Osteoblast (primary cell): Measurements from ENCODE around the gene SLAMF6. TPM values are rescaled to one million over a fixed set of nuclear protein-coding genes. Genes with fewer than 3 reads are reported as not detected.

Source experiments
- DNase-seq: peaks from one replicate; pipeline ENCODE4 v3.0.0; 2011; ENCODE audit warnings: low spot score, mixed read lengths; ENCODE audit not compliant: insufficient read length; ENCODE audit errors: missing footprints
- H2AFZ ChIP-seq: 2 replicates; pipeline ENCODE4 v1.6.0; 2011; ENCODE audit warnings: mild to moderate bottlenecking, low read length
- H3K27ac ChIP-seq: 2 replicates; pipeline ENCODE4 v1.5.1; 2011; ENCODE audit warnings: mild to moderate bottlenecking, low read depth, low read length, moderate library complexity
- H3K27me3 ChIP-seq: 2 replicates; pipeline ENCODE4 v1.6.0; 2012; ENCODE audit warnings: mild to moderate bottlenecking, control low read depth, inconsistent platforms, low read length, moderate library complexity; ENCODE audit not compliant: insufficient read depth
- H3K36me3 ChIP-seq: 2 replicates; pipeline ENCODE4 v1.5.1; 2011; ENCODE audit warnings: mild to moderate bottlenecking, low read length, control low read depth, moderate library complexity; ENCODE audit not compliant: insufficient read depth
- H3K4me1 ChIP-seq: 2 replicates; pipeline ENCODE4 v1.5.1; 2011; ENCODE audit warnings: mild to moderate bottlenecking, low read length, control low read depth, moderate library complexity; ENCODE audit not compliant: insufficient read depth
- H3K4me2 ChIP-seq: 2 replicates; pipeline ENCODE4 v1.6.0; 2011; ENCODE audit warnings: mild to moderate bottlenecking, low read length; ENCODE audit not compliant: insufficient read depth
- H3K4me3 ChIP-seq: fragments of 200-600 bp; sonication (generic); 3 replicates; pipeline ENCODE4 v1.5.1; 2012; ENCODE audit warnings: mild to moderate bottlenecking, low read length, inconsistent platforms; ENCODE audit not compliant: insufficient read depth
- H3K79me2 ChIP-seq: 2 replicates; pipeline ENCODE4 v1.6.0; 2012; ENCODE audit warnings: mild to moderate bottlenecking, low read length, control low read depth, inconsistent platforms; ENCODE audit not compliant: insufficient read depth
- H3K9me3 ChIP-seq: 2 replicates; pipeline ENCODE4 v1.5.1; 2011; ENCODE audit warnings: low read depth, low read length, control low read depth
- H4K20me1 ChIP-seq: 2 replicates; pipeline ENCODE4 v1.6.0; 2012; ENCODE audit warnings: mild to moderate bottlenecking, low read length, control low read depth; ENCODE audit not compliant: insufficient read depth
- total RNA-seq: library from RNA; depleted of rRNA; stranded (reverse); fragments of >200 nt; gene quantifications from 2 replicates; pipeline ENCODE4 v1.2.3, GENCODE V29; 2012
- TF ChIP-seq, protein P1 (sequence below): IDR thresholded peaks from 2 replicates; pipeline ENCODE4 v1.5.1; 2011; ENCODE audit warnings: mild to moderate bottlenecking, low read depth, low read length, moderate library complexity; ENCODE audit errors: extremely low read depth

Gene SLAMF6
- total RNA-seq, 1 donor, result not detected

DNA sequence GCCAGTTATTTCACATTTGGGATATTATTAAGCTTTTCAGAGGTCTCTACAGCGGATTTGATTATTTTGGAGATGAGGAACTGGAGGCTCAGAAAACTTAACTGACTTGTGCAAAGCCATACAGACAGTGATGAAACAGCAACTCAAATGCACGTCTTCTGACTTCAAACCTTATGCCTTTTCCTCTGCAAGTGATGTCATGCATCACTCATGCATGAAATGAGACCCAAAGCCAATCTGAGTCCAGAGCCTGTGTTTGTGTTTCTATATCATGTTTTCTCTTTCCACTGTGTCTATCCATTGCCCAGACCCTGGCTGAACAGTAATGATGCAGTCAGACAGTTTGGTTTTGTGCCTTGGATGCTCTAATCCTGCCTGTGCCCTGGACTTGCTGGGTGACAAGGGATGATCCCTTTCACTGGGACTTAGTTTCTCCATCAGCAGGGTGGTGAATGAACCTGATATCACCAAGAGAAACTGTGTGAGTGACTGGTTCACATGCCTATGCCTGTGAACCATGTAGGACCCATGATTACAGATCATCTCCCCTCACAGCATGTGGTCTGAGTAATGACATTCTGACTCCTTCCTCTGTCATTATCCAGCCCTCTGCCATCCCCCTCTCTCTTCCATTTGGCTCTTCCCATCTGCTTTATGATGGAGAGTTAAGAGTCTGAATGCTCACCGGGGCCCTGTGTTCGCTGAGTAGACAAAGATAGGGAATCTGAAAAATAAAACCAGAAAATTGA is 33.4 kb downstream of the SLAMF6 start:
- TF ChIP-seq, protein P1, sequence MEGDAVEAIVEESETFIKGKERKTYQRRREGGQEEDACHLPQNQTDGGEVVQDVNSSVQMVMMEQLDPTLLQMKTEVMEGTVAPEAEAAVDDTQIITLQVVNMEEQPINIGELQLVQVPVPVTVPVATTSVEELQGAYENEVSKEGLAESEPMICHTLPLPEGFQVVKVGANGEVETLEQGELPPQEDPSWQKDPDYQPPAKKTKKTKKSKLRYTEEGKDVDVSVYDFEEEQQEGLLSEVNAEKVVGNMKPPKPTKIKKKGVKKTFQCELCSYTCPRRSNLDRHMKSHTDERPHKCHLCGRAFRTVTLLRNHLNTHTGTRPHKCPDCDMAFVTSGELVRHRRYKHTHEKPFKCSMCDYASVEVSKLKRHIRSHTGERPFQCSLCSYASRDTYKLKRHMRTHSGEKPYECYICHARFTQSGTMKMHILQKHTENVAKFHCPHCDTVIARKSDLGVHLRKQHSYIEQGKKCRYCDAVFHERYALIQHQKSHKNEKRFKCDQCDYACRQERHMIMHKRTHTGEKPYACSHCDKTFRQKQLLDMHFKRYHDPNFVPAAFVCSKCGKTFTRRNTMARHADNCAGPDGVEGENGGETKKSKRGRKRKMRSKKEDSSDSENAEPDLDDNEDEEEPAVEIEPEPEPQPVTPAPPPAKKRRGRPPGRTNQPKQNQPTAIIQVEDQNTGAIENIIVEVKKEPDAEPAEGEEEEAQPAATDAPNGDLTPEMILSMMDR, result no peak
- Histone ChIP-seq H4K20me1 (no peaks in the 10 kb centered on the region), H3K9me3 (no peaks in the 10 kb centered on the region), H3K4me1 (no peaks in the 10 kb centered on the region), H3K27me3 (no peaks in the 10 kb centered on the region), H2AFZ (no peak overlapping the region), H3K36me3 (no peaks in the 10 kb centered on the region), H3K4me2 (no peak overlapping the region), H3K27ac (no peak overlapping the region), H3K4me3 (no peak overlapping the region), H3K79me2 (no peaks in the 10 kb centered on the region)
- DNase-seq, result peak; percentile 11

DNA sequence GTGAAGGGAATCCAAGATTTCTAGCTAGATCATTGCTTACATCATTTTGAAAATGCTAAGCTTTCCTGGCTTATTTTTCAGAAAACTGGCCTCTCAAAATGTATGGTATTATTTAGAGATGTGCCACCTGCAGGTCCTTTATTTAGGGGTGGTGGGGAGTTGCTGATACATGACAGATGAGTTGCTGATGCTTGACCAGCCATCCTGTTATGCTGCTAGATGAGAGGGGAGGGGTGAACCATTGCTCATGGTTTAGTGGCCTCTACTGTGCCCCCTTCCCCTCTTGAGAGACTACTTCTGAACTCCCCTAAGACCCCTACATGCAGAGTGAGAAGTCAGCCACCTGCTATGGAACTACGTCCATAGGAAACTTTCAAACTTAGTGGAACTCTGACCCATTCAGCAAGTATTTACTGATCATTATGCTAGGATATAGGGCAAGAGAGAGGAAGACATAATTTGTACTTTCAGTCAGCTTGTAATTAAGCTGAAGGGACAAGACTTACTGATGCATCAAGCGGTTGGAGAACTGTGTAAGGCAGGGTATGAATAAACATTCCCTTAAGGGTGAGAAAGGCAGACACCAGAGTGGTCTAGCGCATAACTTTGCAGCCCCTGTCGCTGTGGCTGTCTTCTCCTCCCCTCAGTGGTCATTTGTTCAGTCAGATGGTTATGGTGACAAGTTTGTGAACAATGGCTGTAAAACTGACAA is 34.6 kb downstream of the SLAMF6 start:
- no peaks in the 10 kb centered on the region for H3K9me3 ChIP-seq
- H3K4me1 ChIP-seq, result no peaks in the 10 kb centered on the region
- no peak overlapping the region for H3K27ac ChIP-seq
- H3K79me2 ChIP-seq, result no peaks in the 10 kb centered on the region
- no peaks in the 10 kb centered on the region for H3K36me3 ChIP-seq
- no peak overlapping the region for H2AFZ ChIP-seq
- no peak overlapping the region for H3K4me2 ChIP-seq
- no peaks in the 10 kb centered on the region for H3K27me3 ChIP-seq
- no peak for DNase-seq
- no peak overlapping the region for H3K4me3 ChIP-seq
- no peaks in the 10 kb centered on the region for H4K20me1 ChIP-seq
- TF ChIP-seq, protein P1, result no peak

DNA sequence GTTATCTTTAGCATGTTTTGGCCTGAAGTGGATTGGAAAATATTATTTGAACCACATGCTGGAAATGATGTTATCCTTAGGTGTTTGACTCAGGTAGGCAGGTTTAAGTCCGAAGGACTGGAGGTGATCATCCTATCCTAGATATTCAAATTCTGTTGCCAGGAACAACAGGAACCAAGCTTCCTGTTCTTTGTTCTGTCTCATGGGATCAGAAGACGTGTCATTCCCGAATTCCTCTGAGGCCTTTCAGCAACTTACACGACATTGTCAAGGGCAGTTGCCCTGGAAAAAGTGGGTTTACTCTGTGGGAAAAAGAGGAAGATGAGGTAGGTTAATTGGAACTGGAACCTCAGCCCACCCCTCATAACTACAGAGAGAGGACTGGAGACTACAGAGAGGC is 36.6 kb downstream of the SLAMF6 start:
- TF ChIP-seq, protein P1, result no peak
- no peaks in the 10 kb centered on the region for H3K27me3 ChIP-seq
- H3K4me1 ChIP-seq, result no peaks in the 10 kb centered on the region
- H3K79me2 ChIP-seq, result no peaks in the 10 kb centered on the region
- H2AFZ ChIP-seq, result no peak overlapping the region
- DNase-seq, result no peak
- H3K9me3 ChIP-seq, result no peaks in the 10 kb centered on the region
- no peak overlapping the region for H3K4me3 ChIP-seq
- no peaks in the 10 kb centered on the region for H4K20me1 ChIP-seq
- H3K36me3 ChIP-seq, result no peaks in the 10 kb centered on the region
- no peak overlapping the region for H3K27ac ChIP-seq
- no peak overlapping the region for H3K4me2 ChIP-seq

DNA sequence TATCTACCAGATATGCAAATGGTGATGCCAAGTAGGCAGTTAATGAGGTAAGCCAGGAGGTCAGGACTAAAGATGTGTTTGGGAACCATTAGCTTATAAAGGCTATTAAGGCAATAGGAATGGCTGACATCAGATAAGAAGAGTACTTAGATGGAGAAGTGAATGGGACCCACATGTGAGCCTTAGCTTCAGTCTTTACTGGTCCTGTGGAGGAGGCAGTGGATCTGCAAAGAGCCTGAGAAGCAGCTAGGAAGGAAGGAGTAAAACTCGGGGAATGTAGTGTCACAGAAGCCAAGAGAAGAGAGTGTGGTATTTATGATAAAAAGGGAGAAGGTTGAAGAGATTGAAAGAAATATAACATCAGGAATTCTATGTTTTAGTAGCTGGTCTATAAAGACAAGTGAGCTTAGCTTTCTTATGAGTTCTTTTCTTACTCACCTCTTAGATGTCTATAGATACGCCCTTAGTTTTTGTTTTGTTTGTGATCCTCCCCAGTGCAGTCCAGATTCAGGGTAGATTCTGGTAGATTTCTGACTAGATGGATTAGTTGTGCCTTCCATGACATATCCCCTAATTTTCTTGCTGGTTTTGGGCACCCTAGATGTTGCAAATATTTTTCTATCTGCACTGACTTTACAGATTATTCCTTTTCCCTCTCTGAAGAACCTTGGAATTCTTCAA is 39.4 kb downstream of the SLAMF6 start:
- no peak overlapping the region for H3K4me3 ChIP-seq
- H3K4me2 ChIP-seq, result no peak overlapping the region
- TF ChIP-seq, protein P1, result no peak
- no peaks in the 10 kb centered on the region for H3K79me2 ChIP-seq
- no peak for DNase-seq
- H3K27ac ChIP-seq, result no peak overlapping the region
- H3K4me1 ChIP-seq, result no peaks in the 10 kb centered on the region
- H2AFZ ChIP-seq, result no peak overlapping the region
- H3K9me3 ChIP-seq, result no peaks in the 10 kb centered on the region
- no peaks in the 10 kb centered on the region for H4K20me1 ChIP-seq
- H3K36me3 ChIP-seq, result no peaks in the 10 kb centered on the region
- H3K27me3 ChIP-seq, result no peaks in the 10 kb centered on the region
